Measurements from ENCODE around the gene UPF3B.
A peak's percentile ranks its signal among the peaks of the same experiment; 100 is the strongest.
"Not testable (repeated sequence)": the region's sequence is repeated elsewhere in the genome, so short reads cannot be mapped to it uniquely, and the experiment has no call there.

The UPF3B gene

GRCh38 chrX:119816300-119816699, 36.5 kb downstream of the UPF3B start:
- no peak for DNase-seq (ENCODE audit: extremely low read depth, low read depth)
- TF ChIP-seq, protein P1, sequence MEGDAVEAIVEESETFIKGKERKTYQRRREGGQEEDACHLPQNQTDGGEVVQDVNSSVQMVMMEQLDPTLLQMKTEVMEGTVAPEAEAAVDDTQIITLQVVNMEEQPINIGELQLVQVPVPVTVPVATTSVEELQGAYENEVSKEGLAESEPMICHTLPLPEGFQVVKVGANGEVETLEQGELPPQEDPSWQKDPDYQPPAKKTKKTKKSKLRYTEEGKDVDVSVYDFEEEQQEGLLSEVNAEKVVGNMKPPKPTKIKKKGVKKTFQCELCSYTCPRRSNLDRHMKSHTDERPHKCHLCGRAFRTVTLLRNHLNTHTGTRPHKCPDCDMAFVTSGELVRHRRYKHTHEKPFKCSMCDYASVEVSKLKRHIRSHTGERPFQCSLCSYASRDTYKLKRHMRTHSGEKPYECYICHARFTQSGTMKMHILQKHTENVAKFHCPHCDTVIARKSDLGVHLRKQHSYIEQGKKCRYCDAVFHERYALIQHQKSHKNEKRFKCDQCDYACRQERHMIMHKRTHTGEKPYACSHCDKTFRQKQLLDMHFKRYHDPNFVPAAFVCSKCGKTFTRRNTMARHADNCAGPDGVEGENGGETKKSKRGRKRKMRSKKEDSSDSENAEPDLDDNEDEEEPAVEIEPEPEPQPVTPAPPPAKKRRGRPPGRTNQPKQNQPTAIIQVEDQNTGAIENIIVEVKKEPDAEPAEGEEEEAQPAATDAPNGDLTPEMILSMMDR (IDR thresholded peaks at IDR 0.05; ENCODE audit: low read depth, low read length) = no peak

GRCh38 chrX:119809185-119809666, 43.5 kb downstream of the UPF3B start:
- no peak for DNase-seq (ENCODE audit: extremely low read depth, low read depth)
- TF ChIP-seq, protein P1 (IDR thresholded peaks at IDR 0.05; ENCODE audit: low read depth, low read length) = no peak

DNA sequence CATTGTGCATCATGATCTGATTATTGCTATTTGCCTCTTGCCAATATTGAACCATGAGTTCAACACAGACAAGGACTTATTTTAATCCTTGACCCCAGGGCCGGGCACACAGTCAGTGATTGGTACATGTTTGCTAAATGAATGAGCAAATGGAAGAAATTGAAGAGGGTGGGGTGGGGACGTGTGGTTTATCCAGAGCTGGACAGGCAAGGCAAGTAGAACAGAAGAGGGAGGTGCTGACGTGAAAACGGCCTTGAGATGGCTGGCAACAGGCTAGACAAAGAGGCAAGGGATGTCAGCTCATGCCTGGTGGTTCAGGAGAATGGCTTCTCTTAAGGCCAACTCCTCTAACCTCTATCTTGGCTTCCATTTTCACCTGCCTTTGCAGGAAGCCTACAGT, 44.3 kb downstream of the UPF3B start:
- not testable (repeated sequence) for DNase-seq (ENCODE audit: extremely low read depth, low read depth)

DNA sequence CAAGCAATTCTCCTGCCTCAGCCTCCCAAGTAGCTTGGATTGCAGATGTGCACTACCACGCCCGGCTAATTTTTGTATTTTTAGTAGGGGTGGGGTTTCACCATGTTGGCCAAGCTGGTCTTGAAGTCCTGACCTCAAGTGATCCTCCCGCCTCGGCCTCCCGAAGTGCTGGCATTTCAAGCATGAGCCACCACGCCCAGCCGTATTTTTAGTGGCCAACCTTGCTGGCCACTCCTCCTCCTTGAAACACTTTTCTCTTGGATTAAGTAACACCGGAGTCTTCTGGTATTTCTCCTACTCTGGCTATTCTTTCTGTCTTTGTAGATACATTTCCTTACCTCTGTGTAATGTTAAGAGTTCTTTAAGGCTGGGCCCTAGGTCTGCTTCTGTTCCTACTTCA, 50.2 kb downstream of the UPF3B start:
- no peak for DNase-seq (ENCODE audit: extremely low read depth, low read depth)
- TF ChIP-seq, protein P1 (IDR thresholded peaks at IDR 0.05; ENCODE audit: low read depth, low read length) = no peak

GRCh38 chrX:119801253-119802221, 51.2 kb downstream of the UPF3B start:
- DNase-seq (ENCODE audit: extremely low read depth, low read depth) = no peak
- TF ChIP-seq, protein P1 (IDR thresholded peaks at IDR 0.05; ENCODE audit: low read depth, low read length) = no peak

- TF ChIP-seq, protein P1 (IDR thresholded peaks at IDR 0.05; ENCODE audit: low read depth, low read length) = no peak
- DNase-seq (ENCODE audit: extremely low read depth, low read depth) = peak; percentile 58
These were observed 61.1 kb downstream of the UPF3B start, which contains the start of gene RPL39 for GRCh38 chrX:119791437-119792231. Gene RPL39 (minus strand): TSS chrX:119791630. CDS start chrX:119791576, 54 bp downstream.

DNA sequence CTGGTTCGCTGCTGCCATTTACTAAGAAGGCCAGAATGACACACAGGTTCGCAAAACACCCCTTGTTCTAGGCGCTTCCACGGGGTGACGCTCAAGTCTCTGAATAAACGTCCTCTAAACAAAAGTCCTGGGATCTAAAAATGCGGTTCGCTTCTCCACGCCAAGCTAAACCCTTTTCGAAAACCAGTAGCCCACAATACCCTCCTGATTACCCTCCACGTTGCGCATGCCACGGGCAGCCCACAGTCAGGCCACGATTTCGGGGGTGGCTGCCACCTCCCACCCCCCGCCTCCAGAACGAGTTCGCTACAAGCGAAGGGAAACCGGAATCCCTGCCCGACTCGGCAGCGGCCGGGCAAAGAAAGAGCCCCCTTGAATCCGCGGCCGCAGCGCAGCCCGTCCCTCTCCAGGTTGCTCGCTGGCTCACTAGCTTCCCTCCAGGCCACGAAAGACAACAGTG, 61.8 kb downstream of the UPF3B start:
- no peak for DNase-seq (ENCODE audit: extremely low read depth, low read depth)
- TF ChIP-seq, protein P1 (IDR thresholded peaks at IDR 0.05; ENCODE audit: low read depth, low read length) = peak; percentile 19

Data from AG09319 (cell line).